PC-3 (cell line): ENCODE data around the gene HEYL. TPM values are rescaled to one million over a fixed set of nuclear protein-coding genes. Genes with fewer than 3 reads are reported as not detected.

Experiments
- ATAC-seq: fragments of 200-7000 bp; cut with Tn5 transposase; 2 replicates; pipeline ENCODE4 v1.9.1; 2020; ENCODE audit warnings: mild to moderate bottlenecking, moderate library complexity
- BruUV-seq: library from RNA; stranded (reverse); fragments of 400-500 nt; replicated peaks from 2 replicates; lab custom pipeline; 2021; lab: Mats Ljungman, UMichigan
- CTCF ChIA-PET: fragments of 300-600 bp; sonication (Branson Sonifier 250); formaldehyde crosslinking; loops from one replicate; lab custom pipeline; 2022; ENCODE audit warnings: antibody characterized with exemption; lab: Charles Lee
- POLR2A ChIA-PET: fragments of 300-600 bp; sonication (Branson Sonifier 250); formaldehyde crosslinking; loops from one replicate; lab custom pipeline; 2022; ENCODE audit warnings: antibody characterized with exemption; ENCODE audit not compliant: unreplicated experiment; lab: Charles Lee
- DNase-seq: peaks from one replicate; pipeline ENCODE4 v3.0.0-alpha.2; 2015
- H2AFZ ChIP-seq: fragments of 300-600 bp; sonication (generic); 2 replicates; pipeline ENCODE4 v1.6.0; 2016; ENCODE audit warnings: antibody characterized with exemption, low read length
- H3F3A ChIP-seq: fragments of 300-600 bp; sonication (generic); one replicate; pipeline ENCODE4 v1.6.0; 2017; ENCODE audit warnings: antibody characterized with exemption, low read length, control low read depth, mild to moderate bottlenecking; ENCODE audit not compliant: unreplicated experiment
- H3K27ac ChIP-seq: fragments of 300-600 bp; sonication (generic); 2 replicates; pipeline ENCODE4 v1.5.1; 2016; ENCODE audit warnings: mild to moderate bottlenecking, low read length
- H3K27me3 ChIP-seq: fragments of 300-600 bp; sonication (generic); 2 replicates; pipeline ENCODE4 v1.6.1; 2016; ENCODE audit warnings: low read length, mixed read lengths
- H3K36me3 ChIP-seq: fragments of 300-600 bp; sonication (generic); 2 replicates; pipeline ENCODE4 v1.6.1; 2016; ENCODE audit warnings: low read depth, mixed run types, low read length, mixed read lengths
- H3K4me1 ChIP-seq: fragments of 300-600 bp; sonication (generic); 2 replicates; pipeline ENCODE4 v1.5.1; 2016; ENCODE audit warnings: low read length; ENCODE audit not compliant: insufficient read depth
- H3K4me2 ChIP-seq: fragments of 300-600 bp; sonication (generic); 2 replicates; pipeline ENCODE4 v1.6.0; 2016; ENCODE audit warnings: low read length
- H3K4me3 ChIP-seq: fragments of 300-600 bp; sonication (generic); 2 replicates; pipeline ENCODE4 v1.5.1; 2016; ENCODE audit warnings: mild to moderate bottlenecking, low read length, mixed read lengths
- H3K79me2 ChIP-seq: fragments of 300-600 bp; sonication (generic); 2 replicates; pipeline ENCODE4 v1.6.1; 2017; ENCODE audit warnings: low read length, mixed read lengths
- H3K9ac ChIP-seq: fragments of 300-600 bp; sonication (generic); 2 replicates; pipeline ENCODE4 v1.6.0; 2016; ENCODE audit warnings: mild to moderate bottlenecking, low read length
- H3K9me2 ChIP-seq: fragments of 300-600 bp; sonication (generic); replicated peaks from 2 replicates; pipeline ENCODE4 v1.6.1; 2016; ENCODE audit warnings: mixed run types, low read length, mixed read lengths
- H3K9me3 ChIP-seq: fragments of 300-600 bp; sonication (generic); 2 replicates; pipeline ENCODE4 v1.6.1; 2016; ENCODE audit warnings: low read length, mixed read lengths
- H4K20me1 ChIP-seq: fragments of 300-600 bp; sonication (generic); 2 replicates; pipeline ENCODE4 v1.6.1; 2016; ENCODE audit warnings: low read length, mixed read lengths
- EZH2 ChIP-seq: fragments of 300-600 bp; sonication (generic); IDR thresholded peaks from one replicate; pipeline ENCODE4 v1.6.1; 2017; ENCODE audit warnings: antibody characterized with exemption, mild to moderate bottlenecking, low read length; ENCODE audit not compliant: unreplicated experiment
- EZH2phosphoT487 ChIP-seq: fragments of 300-600 bp; sonication (generic); IDR thresholded peaks from 2 replicates; pipeline ENCODE4 v1.6.1; 2018; ENCODE audit warnings: mild to moderate bottlenecking, antibody characterized with exemption, low read length, borderline replicate concordance
- intact Hi-C: fragments of 100-400 bp; cut with micrococcal nuclease; formaldehyde crosslinking; loops from 2 replicates; pipeline ENCODE4 v1.9.0; 2023
- total RNA-seq: library from RNA; depleted of rRNA; stranded (reverse); fragments of >200 nt; gene quantifications from 2 replicates; pipeline ENCODE4 v1.2.3, GENCODE V29; 2014
- TF ChIP-seq, protein P1 (sequence below): fragments of 300-600 bp; sonication (generic); conservative IDR thresholded peaks from 2 replicates; pipeline ENCODE4 v1.5.1; 2017; ENCODE audit warnings: antibody characterized with exemption, low read depth, mild to moderate bottlenecking, low read length

Gene HEYL
- total RNA-seq, 1 experiment from 2014 or later = not detected

GRCh38 chr1:39684313-39684664, 44.8 kb upstream of the HEYL start:
- DNase-seq (no peak), ATAC-seq (no peak)
- H3K79me2 ChIP-seq = no peaks in the 10 kb centered on the region
- no peak overlapping the region for H3K9ac ChIP-seq
- TF ChIP-seq, protein P1, sequence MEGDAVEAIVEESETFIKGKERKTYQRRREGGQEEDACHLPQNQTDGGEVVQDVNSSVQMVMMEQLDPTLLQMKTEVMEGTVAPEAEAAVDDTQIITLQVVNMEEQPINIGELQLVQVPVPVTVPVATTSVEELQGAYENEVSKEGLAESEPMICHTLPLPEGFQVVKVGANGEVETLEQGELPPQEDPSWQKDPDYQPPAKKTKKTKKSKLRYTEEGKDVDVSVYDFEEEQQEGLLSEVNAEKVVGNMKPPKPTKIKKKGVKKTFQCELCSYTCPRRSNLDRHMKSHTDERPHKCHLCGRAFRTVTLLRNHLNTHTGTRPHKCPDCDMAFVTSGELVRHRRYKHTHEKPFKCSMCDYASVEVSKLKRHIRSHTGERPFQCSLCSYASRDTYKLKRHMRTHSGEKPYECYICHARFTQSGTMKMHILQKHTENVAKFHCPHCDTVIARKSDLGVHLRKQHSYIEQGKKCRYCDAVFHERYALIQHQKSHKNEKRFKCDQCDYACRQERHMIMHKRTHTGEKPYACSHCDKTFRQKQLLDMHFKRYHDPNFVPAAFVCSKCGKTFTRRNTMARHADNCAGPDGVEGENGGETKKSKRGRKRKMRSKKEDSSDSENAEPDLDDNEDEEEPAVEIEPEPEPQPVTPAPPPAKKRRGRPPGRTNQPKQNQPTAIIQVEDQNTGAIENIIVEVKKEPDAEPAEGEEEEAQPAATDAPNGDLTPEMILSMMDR = no peak
- TF ChIP-seq EZH2phosphoT487 (no peak), EZH2 (no peak)
- H3K9me3 ChIP-seq = no peaks in the 10 kb centered on the region
- no peaks in the 10 kb centered on the region for H3K36me3 ChIP-seq
- H4K20me1 ChIP-seq = no peaks in the 10 kb centered on the region
- H3K4me3 ChIP-seq = no peak overlapping the region
- no peak overlapping the region for H3K4me2 ChIP-seq
- no peak overlapping the region for H2AFZ ChIP-seq
- H3K27me3 ChIP-seq = peaks cover 7% of the 10 kb centered on the region; the same call in 1 of the 2 replicates
- ChIA-PET POLR2A (interaction anchor here (0.6 kb wide), 1 partner anchor 400 kb away, joined by 3 read pairs; no protein-coding TSS in a partner anchor), CTCF (no interaction called here)
- H3K27ac ChIP-seq = no peak overlapping the region
- intact Hi-C loops = no loop called here
- no peaks in the 10 kb centered on the region for H3F3A ChIP-seq
- no TSS peak for BruUV-seq
- no peaks in the 10 kb centered on the region for H3K4me1 ChIP-seq
- H3K9me2 ChIP-seq = no peaks in the 10 kb centered on the region

DNA sequence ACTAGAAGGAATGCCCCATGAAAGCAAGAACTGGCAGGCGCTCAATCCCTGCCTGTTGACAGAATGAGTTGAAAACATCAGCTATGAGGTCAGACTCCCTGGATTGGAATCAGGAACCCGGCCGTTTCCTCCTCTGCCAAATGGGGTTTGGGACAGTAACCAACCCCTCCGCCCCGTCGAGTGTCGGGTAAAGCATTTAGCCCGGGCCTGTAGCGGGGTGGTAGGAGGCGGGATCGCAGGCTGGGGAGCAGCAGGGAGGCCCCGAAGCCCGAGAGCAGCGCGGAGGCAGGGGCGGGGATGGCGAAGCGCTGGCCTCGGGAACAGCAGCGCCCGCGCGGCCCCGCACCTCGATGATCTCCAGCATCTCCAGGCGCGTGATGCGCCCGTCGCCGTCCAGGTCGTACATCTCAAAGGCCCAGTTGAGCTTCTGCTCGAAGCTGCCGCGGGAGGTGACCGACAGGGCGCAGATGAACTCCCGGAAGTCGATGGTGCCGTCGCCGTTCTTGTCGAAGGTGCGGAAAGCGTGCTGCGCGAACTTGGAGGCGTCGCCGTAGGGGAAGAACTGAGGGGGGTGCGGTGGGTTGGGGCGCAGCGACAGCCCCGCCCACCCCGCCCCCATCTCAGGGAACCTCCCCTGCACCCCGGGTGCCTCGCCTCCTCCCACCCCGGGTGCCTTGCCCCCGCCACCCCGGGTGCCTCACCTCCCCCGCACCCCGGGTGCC, 44.3 kb upstream of the HEYL start:
- intact Hi-C loops = no loop called here
- Histone ChIP-seq H3K4me1 (no peaks in the 10 kb centered on the region), H3K27me3 (peaks cover 7% of the 10 kb centered on the region; the same call in 1 of the 2 replicates), H3K9ac (no peak overlapping the region), H3K9me3 (no peaks in the 10 kb centered on the region), H3K79me2 (no peaks in the 10 kb centered on the region), H3F3A (no peaks in the 10 kb centered on the region), H3K4me3 (no peak overlapping the region), H4K20me1 (no peaks in the 10 kb centered on the region), H3K9me2 (no peaks in the 10 kb centered on the region), H2AFZ (no peak overlapping the region), H3K36me3 (no peaks in the 10 kb centered on the region), H3K27ac (no peak overlapping the region), H3K4me2 (no peak overlapping the region)
- no TSS peak for BruUV-seq
- ChIA-PET POLR2A (interaction anchor here (0.6 kb wide), 1 partner anchor 400 kb away, joined by 3 read pairs; no protein-coding TSS in a partner anchor), CTCF (no interaction called here)
- no peak for DNase-seq
- no peak for ATAC-seq
- TF ChIP-seq EZH2 = no peak
- no peak for TF ChIP-seq EZH2phosphoT487
- TF ChIP-seq, protein P1 = no peak

GRCh38 chr1:39681999-39682398, 42.6 kb upstream of the HEYL start:
- Histone ChIP-seq H3K36me3 (no peaks in the 10 kb centered on the region), H3K4me1 (no peaks in the 10 kb centered on the region), H4K20me1 (no peaks in the 10 kb centered on the region), H3K27ac (no peak overlapping the region), H3K9ac (no peak overlapping the region), H3K4me2 (no peak overlapping the region), H3K9me2 (no peaks in the 10 kb centered on the region), H2AFZ (no peak overlapping the region), H3K9me3 (no peaks in the 10 kb centered on the region), H3F3A (no peaks in the 10 kb centered on the region), H3K79me2 (no peaks in the 10 kb centered on the region), H3K27me3 (peaks cover 7% of the 10 kb centered on the region; the same call in 1 of the 2 replicates), H3K4me3 (no peak overlapping the region)
- no peak for ATAC-seq
- ChIA-PET POLR2A (no interaction called here), CTCF (no interaction called here)
- intact Hi-C loops = no loop called here
- BruUV-seq = no TSS peak
- no peak for DNase-seq
- TF ChIP-seq, protein P1 = no peak
- no peak for TF ChIP-seq EZH2
- TF ChIP-seq EZH2phosphoT487 = no peak
